Smooth muscle cell (in vitro differentiated cells): ENCODE data around the gene SP4. TPM values are rescaled to one million over a fixed set of nuclear protein-coding genes. Genes with fewer than 3 reads are reported as not detected.
A peak's percentile ranks its signal among the peaks of the same experiment; 100 is the strongest.

Experiments
- DNase-seq: peaks from one replicate; lab custom pipeline; 2025; ENCODE audit not compliant: unreplicated experiment; lab: John Stamatoyannopoulos, UW
- H2AFZ ChIP-seq: fragments of 200-600 bp; sonication (generic); 2 replicates; pipeline ENCODE4 v1.6.0; 2016; ENCODE audit warnings: antibody characterized with exemption, low read depth, mild to moderate bottlenecking
- H3F3A ChIP-seq: fragments of 200-600 bp; sonication (generic); 2 replicates; pipeline ENCODE4 v1.6.0; 2017; ENCODE audit warnings: antibody characterized with exemption, low read depth
- H3K27ac ChIP-seq: fragments of 200-600 bp; sonication (generic); 2 replicates; pipeline ENCODE4 v1.5.1; 2016; ENCODE audit warnings: low read depth, mild to moderate bottlenecking
- H3K27me3 ChIP-seq: fragments of 200-600 bp; sonication (generic); 2 replicates; pipeline ENCODE4 v1.6.1; 2016; ENCODE audit warnings: low read depth, mild to moderate bottlenecking
- H3K36me3 ChIP-seq: fragments of 200-600 bp; sonication (generic); 2 replicates; pipeline ENCODE4 v1.5.1; 2016; ENCODE audit warnings: low read depth
- H3K4me1 ChIP-seq: fragments of 200-600 bp; sonication (generic); 2 replicates; pipeline ENCODE4 v1.5.1; 2016; ENCODE audit warnings: low read depth
- H3K4me2 ChIP-seq: fragments of 200-600 bp; sonication (generic); 2 replicates; pipeline ENCODE4 v1.6.0; 2016; ENCODE audit warnings: mild to moderate bottlenecking
- H3K4me3 ChIP-seq: fragments of 200-600 bp; sonication (generic); 2 replicates; pipeline ENCODE4 v1.5.1; 2016; ENCODE audit warnings: mild to moderate bottlenecking
- H3K79me2 ChIP-seq: fragments of 200-600 bp; sonication (generic); 2 replicates; pipeline ENCODE4 v1.6.0; 2016; ENCODE audit warnings: low read depth, mild to moderate bottlenecking
- H3K9ac ChIP-seq: fragments of 200-600 bp; sonication (generic); 2 replicates; pipeline ENCODE4 v1.6.0; 2016; ENCODE audit warnings: low read depth
- H3K9me3 ChIP-seq: fragments of 200-600 bp; sonication (generic); replicated peaks from 2 replicates; pipeline ENCODE4 v1.5.1; 2016; ENCODE audit warnings: low read depth
- H4K20me1 ChIP-seq: fragments of 200-600 bp; sonication (generic); 2 replicates; pipeline ENCODE4 v1.6.0; 2016; ENCODE audit warnings: low read depth
- CTCF ChIP-seq: fragments of 200-600 bp; sonication (generic); IDR thresholded peaks from 2 replicates; pipeline ENCODE4 v1.5.1; 2017; ENCODE audit warnings: borderline replicate concordance, mild to moderate bottlenecking, antibody characterized with exemption; ENCODE audit not compliant: insufficient read depth, poor library complexity, severe bottlenecking
- WGBS: methylation state at CpG from one replicate; pipeline ENCODE4 v1.1.7; 2016; ENCODE audit warnings: low lambda C conversion rate; 5-methylcytosine and 5-hydroxymethylcytosine counted together
- polyA plus RNA-seq: library from polyadenylated mRNA; unstranded; fragments of >200 nt; fragmentation: Nextera tagmentation; extraction: Ambion mirVana; gene quantifications from 2 replicates; pipeline ENCODE4 v1.2.1, GENCODE V29; 2016
- total RNA-seq: library from RNA; depleted of rRNA; stranded (reverse); fragments of >200 nt; gene quantifications from 2 replicates; pipeline ENCODE4 v1.2.3, GENCODE V29; 2014

SP4 gene
- total and polyA plus RNA-seq, 2 experiments from 2014 or later = 1.6 to 5.0 TPM

GRCh38 chr7:21422751-21423150, 5.1 kb upstream of the SP4 start:
- no peak overlapping the region for H3K9ac ChIP-seq
- no peaks in the 10 kb centered on the region for H3K36me3 ChIP-seq
- H3K27me3 ChIP-seq = no peaks in the 10 kb centered on the region
- H3K27ac ChIP-seq = no peak overlapping the region
- no peak for TF ChIP-seq CTCF
- H3K4me2 ChIP-seq = no peak overlapping the region
- H3K79me2 ChIP-seq = no peaks in the 10 kb centered on the region
- no peaks in the 10 kb centered on the region for H3K9me3 ChIP-seq
- no peak for DNase-seq
- no peaks in the 10 kb centered on the region for H3F3A ChIP-seq
- no peak overlapping the region for H3K4me3 ChIP-seq
- H4K20me1 ChIP-seq = no peaks in the 10 kb centered on the region
- H2AFZ ChIP-seq = no peak overlapping the region
- peaks cover 8% of the 10 kb centered on the region for H3K4me1 ChIP-seq

GRCh38 chr7:21425290-21425689, 2.6 kb upstream of the SP4 start:
- 97% methylated on average over 10 of the region's 10 CpGs for WGBS
- Histone ChIP-seq H2AFZ (no peak overlapping the region), H3K27me3 (no peaks in the 10 kb centered on the region), H3K9me3 (no peaks in the 10 kb centered on the region), H3K79me2 (no peaks in the 10 kb centered on the region), H3K9ac (no peak overlapping the region), H3K27ac (no peak overlapping the region), H3K36me3 (no peaks in the 10 kb centered on the region), H3K4me3 (no peak overlapping the region), H3K4me1 (peaks cover 8% of the 10 kb centered on the region), H4K20me1 (no peaks in the 10 kb centered on the region), H3F3A (no peaks in the 10 kb centered on the region), H3K4me2 (no peak overlapping the region)
- no peak for DNase-seq
- TF ChIP-seq CTCF = no peak

GRCh38 chr7:21426286-21427181, 1.3 kb upstream of the SP4 start:
- H3K27me3 ChIP-seq = no peaks in the 10 kb centered on the region
- H3F3A ChIP-seq = no peaks in the 10 kb centered on the region
- no peak for DNase-seq
- H3K4me1 ChIP-seq = peaks cover 20% of the 10 kb centered on the region
- H3K36me3 ChIP-seq = no peaks in the 10 kb centered on the region
- H3K79me2 ChIP-seq = no peaks in the 10 kb centered on the region
- H3K9ac ChIP-seq = peak overlapping the region; percentile 42
- no peak for TF ChIP-seq CTCF
- peak overlapping the region; percentile 96 for H2AFZ ChIP-seq
- no peaks in the 10 kb centered on the region for H3K9me3 ChIP-seq
- WGBS = 4% methylated on average over 35 of the region's 35 CpGs
- H3K4me3 ChIP-seq = peak overlapping the region; percentile 91
- peak overlapping the region; percentile 93 for H3K4me2 ChIP-seq
- H4K20me1 ChIP-seq = no peaks in the 10 kb centered on the region
- H3K27ac ChIP-seq = peak overlapping the region; percentile 54
